Astrocyte of the hippocampus (primary cell): ENCODE data around the gene SKI.
"Not testable (repeated sequence)": the region's sequence is repeated elsewhere in the genome, so short reads cannot be mapped to it uniquely, and the experiment has no call there.

ENCODE experiments used
- DNase-seq: peaks from one replicate; pipeline ENCODE4 v3.0.0; 2011; ENCODE audit warnings: low read depth, low spot score

SKI gene

GRCh38 chr1:2259668-2260402 is 31.7 kb downstream of the SKI start:
- no peak for DNase-seq

GRCh38 chr1:2260470-2260869 is 32.4 kb downstream of the SKI start:
- DNase-seq, result not testable (repeated sequence)

GRCh38 chr1:2260917-2261316 is 32.8 kb downstream of the SKI start:
- no peak for DNase-seq

GRCh38 chr1:2261476-2262395 is 33.6 kb downstream of the SKI start:
- not testable (repeated sequence) for DNase-seq

- DNase-seq, result no peak
These were observed 38.3 kb downstream of the SKI start for GRCh38 chr1:2266301-2266975.

- no peak for DNase-seq
These were observed 39.1 kb downstream of the SKI start for GRCh38 chr1:2267051-2267830.

- no peak for DNase-seq
These were observed 39.7 kb downstream of the SKI start for GRCh38 chr1:2267862-2268261.

GRCh38 chr1:2268285-2269056 is 40.4 kb downstream of the SKI start:
- no peak for DNase-seq

GRCh38 chr1:2269193-2269921 is 41.2 kb downstream of the SKI start:
- no peak for DNase-seq

- no peak for DNase-seq
These were observed 41.8 kb downstream of the SKI start for GRCh38 chr1:2269922-2270259.

GRCh38 chr1:2270260-2271100 is 42.4 kb downstream of the SKI start:
- DNase-seq, result peak; percentile 44

- DNase-seq, result no peak
These were observed 43.1 kb downstream of the SKI start for GRCh38 chr1:2271211-2271721.

GRCh38 chr1:2271841-2272655 is 43.9 kb downstream of the SKI start:
- no peak for DNase-seq

- no peak for DNase-seq
These were observed 44.7 kb downstream of the SKI start for GRCh38 chr1:2272686-2273400.

- DNase-seq, result no peak
These were observed 45.4 kb downstream of the SKI start for GRCh38 chr1:2273401-2274090.

GRCh38 chr1:2274231-2274928 is 46.3 kb downstream of the SKI start:
- no peak for DNase-seq
